Choroid plexus epithelial cell (primary cell): ENCODE data around the gene CELA1.
"Not testable (repeated sequence)": the region's sequence is repeated elsewhere in the genome, so short reads cannot be mapped to it uniquely, and the experiment has no call there.

Experiments
- DNase-seq: peaks from one replicate; pipeline ENCODE4 v3.0.0-alpha.2; 2010; ENCODE audit warnings: low read depth
- H3K4me3 ChIP-seq: 2 replicates; pipeline ENCODE4 v1.5.1; 2011; ENCODE audit warnings: low read depth, mild to moderate bottlenecking, control low read depth, low read length, moderate library complexity
- TF ChIP-seq, protein P1 (sequence below): conservative IDR thresholded peaks from 2 replicates; pipeline ENCODE4 v1.5.1; 2011; ENCODE audit warnings: low read depth, mild to moderate bottlenecking, control low read depth, inconsistent platforms, low read length, moderate library complexity

Gene CELA1

DNA sequence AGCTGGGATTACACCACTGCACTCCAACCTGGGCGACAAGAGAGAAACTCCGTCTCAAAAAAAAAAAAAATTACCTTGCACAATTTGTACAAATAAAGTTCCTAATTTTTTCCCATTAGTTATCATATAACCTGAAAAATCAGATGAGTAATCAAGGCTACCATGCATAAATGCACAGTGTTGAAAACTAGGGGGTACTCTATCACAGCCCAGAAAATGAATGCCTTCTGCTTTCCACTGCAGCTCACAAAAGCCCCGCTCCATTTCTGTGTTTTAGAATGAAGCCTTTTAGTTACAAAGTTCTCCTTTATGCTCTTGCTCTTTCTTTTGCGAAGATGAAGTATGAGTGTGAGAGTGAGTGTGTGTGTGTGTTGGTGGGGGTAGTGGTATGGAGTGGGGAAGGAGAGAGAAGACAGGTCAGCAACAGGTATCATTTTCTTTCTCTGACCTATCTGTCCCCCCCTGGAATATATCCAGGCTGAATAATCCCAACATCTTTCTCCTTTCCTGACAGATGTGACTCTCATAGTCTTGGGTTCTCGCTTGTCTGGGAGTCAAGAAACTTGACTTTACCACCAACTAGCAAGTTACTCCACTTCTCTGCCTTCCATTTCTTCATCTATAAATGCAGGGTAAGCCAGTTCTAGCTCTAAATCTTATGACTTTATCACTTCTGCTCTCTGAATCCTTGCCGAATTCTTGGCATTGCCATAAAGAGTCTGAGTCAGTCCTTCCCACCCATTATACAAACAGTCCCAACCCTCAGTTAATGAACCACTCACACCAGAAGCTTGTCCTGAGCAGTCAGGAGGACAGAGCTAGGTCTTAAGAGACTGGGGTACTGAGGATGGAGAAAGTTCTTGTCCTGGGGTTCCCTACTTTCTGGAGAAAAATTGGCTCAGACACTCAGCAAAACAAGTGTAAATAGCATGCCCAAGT lies 38.6 kb downstream of the CELA1 start:
- H3K4me3 ChIP-seq, result no peak overlapping the region
- TF ChIP-seq, protein P1, sequence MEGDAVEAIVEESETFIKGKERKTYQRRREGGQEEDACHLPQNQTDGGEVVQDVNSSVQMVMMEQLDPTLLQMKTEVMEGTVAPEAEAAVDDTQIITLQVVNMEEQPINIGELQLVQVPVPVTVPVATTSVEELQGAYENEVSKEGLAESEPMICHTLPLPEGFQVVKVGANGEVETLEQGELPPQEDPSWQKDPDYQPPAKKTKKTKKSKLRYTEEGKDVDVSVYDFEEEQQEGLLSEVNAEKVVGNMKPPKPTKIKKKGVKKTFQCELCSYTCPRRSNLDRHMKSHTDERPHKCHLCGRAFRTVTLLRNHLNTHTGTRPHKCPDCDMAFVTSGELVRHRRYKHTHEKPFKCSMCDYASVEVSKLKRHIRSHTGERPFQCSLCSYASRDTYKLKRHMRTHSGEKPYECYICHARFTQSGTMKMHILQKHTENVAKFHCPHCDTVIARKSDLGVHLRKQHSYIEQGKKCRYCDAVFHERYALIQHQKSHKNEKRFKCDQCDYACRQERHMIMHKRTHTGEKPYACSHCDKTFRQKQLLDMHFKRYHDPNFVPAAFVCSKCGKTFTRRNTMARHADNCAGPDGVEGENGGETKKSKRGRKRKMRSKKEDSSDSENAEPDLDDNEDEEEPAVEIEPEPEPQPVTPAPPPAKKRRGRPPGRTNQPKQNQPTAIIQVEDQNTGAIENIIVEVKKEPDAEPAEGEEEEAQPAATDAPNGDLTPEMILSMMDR, result no peak
- DNase-seq, result peak; percentile 71

DNA sequence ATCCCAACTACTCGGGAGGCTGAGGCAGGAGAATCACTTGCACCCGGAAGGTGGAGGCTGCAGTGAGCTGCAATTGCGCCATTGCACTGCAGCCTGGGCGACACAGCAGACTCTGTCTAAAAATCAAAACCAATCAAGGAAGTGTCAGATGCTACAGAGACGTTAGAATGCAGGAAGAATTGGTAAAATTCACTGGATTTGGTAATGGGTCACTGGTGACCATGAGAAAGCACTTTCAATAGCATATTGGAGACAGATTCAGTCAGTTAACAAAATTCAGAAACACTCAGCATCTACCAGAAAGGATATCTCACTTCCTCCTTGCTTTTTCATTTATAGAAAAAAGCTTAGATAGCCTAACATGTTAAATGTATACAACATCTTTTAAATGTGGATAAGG lies 40.0 kb downstream of the CELA1 start:
- no peak for DNase-seq
- H3K4me3 ChIP-seq, result no peak overlapping the region
- TF ChIP-seq, protein P1, result no peak

DNA sequence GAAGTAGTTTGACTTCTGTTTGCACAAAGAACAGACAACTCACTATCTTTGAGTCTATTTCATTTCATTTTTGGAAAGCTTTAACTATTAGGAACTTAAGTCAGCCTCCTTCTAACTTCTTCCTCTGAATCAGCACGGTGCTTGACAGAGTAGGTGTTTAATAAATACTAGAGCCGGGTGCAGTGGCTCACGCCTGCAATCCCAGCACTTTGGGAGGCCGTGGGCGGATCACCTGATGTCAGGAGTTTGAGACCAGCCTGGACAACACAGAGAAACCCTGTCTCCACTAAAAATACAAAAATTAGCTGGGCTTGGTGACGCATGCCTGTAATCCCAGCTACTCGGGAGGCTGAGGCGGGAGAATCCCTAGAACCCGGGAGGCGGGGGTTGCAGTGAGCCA lies 45.7 kb downstream of the CELA1 start:
- H3K4me3 ChIP-seq, result not testable (repeated sequence)
- peak; percentile 4 for DNase-seq

DNA sequence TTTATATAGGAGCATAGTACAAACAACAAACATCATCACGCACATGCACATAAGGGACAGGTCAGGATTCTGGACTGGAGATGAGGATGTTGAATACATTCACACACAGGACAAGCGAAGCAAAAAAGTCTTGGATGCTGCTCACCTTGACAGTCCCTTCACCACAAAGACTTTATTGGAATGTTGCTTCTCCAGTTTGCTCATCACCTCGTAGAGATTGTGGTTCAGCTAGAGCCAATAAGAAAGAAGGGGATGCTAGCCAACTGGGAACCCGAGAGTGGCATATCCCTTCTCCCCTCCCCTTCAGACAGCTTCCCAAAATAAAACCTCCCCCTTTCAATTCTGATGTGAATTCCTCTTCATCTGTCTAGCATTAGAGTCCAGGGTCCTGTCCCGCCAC lies 50.8 kb downstream of the CELA1 start:
- H3K4me3 ChIP-seq, result no peak overlapping the region
- no peak for DNase-seq
- TF ChIP-seq, protein P1, result no peak

DNA sequence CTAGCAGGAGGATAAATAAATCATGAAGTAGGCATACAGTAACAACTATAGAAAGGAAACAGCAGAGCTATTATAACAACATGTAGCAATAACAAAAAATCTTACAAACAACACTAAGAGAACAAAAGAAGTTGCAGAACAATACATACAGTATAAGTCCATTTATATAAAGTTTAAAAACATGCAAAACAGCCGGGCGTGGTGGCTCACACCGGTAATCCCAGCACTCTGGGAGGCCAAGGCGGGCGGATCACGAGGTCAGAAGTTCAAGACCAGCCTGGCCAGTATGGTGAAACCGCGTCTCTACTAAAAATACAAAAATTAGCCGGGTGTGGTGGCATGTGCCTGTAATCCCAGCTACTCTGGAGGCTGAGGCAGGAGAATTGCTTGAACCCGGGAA lies 52.4 kb downstream of the CELA1 start:
- DNase-seq, H3K4me3 ChIP-seq: not testable (repeated sequence)

DNA sequence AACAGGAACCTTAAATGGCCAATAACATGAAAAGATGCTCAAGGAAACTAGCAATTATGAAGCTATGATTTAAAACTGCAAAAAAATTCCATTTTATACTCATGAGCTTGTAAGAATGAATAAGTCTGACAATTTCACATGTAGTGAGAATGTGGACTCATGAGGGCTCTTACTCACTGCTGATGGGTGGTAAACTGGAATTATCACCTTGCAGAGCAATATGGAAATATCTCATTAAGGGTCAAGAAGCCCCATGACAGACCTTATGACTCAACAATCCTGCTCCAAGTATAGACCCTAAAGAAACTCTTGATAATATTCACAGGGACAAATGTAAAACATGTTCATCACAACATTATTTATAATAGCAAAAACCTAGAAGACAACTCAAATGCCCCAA lies 52.8 kb downstream of the CELA1 start:
- DNase-seq, result peak; percentile 9
- TF ChIP-seq, protein P1, result no peak
- H3K4me3 ChIP-seq, result no peak overlapping the region

DNA sequence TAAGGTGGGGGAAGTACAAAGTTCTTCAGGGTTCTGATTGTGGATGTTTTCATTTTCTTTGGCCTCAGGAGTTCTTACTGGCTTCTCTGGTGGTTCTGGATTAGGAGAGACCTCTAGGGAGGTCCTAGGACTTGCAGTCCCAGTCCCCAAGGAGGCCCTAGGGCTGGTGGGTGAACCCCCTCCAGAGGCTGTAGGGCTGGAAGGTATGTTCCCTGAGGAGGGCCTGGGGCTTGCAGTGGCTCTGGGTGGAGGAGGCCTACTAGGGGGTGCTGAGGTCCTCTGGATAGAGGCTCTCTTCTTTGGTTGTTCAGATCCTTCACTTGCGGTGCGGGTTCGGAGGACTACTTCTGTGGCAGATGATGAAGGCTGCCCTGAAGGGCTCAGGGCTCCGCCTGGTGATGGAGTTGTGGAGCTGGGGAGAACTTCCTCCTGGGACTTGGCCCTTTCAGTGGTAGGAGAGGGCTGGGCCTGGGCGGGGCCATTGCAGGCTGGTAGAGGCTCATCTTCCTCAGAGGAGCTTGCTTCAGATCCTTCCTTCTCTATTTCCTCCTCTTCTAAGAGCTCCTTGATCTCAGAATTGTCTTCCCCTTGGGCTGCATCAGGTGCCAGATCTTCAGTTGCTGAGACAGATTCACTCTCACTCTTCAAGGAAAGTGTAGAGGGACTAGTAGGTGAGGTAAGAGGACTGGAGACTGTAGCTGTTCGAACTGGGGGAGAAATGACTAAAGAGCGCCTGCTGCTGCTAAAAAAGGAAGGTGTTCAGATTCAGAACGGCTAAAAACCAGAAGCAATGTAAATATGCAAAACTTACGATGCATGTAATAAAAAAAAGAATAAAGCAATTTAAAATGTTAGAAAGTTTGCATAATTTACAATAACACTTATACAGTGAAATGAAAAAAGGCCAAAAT lies 54.6 kb downstream of the CELA1 start:
- not testable (repeated sequence) for DNase-seq, H3K4me3 ChIP-seq

DNA sequence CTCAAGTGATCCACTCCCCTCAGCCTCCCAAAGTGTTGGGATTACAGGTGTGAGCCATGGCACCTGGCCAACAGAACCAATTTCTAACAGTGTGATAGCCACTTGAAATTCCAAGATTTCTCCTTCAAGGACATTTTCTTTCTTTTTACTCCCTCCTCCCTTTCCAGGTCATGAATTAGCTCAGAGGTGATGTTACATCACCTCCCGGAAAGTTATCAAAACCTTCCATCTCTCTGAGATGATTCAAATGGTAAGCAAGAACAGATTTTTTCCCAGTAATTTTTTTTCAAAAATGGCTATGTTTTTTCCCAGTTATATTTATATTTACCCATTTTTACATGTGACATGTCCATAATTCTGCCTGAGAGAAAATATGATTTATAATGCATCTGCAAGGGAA lies 60.6 kb downstream of the CELA1 start:
- TF ChIP-seq, protein P1, result no peak
- H3K4me3 ChIP-seq, result no peak overlapping the region
- no peak for DNase-seq
